ENCODE results near the gene MMP26.

The MMP26 gene

GRCh38 chr11:4673781-4674180 is 30.8 kb upstream of the MMP26 start:
- no peaks in the 10 kb centered on the region for H3K27me3 ChIP-seq (ENCODE audit: low read depth, low read length)
- TF ChIP-seq EZH2phosphoT487 (IDR thresholded peaks at IDR 0.05; ENCODE audit: low read depth) (no peak), CTCF (IDR thresholded peaks at IDR 0.05; ENCODE audit: low read depth, low read length) (no peak)
- no peak overlapping the region for H3K4me2 ChIP-seq (ENCODE audit: low read length)
- H2AFZ ChIP-seq (ENCODE audit: low read depth, low read length), result no peak overlapping the region
- H3K4me1 ChIP-seq (ENCODE audit: low read length), result peaks cover 13% of the 10 kb centered on the region
- no peaks in the 10 kb centered on the region for H3K36me3 ChIP-seq (replicated peaks; ENCODE audit: low read depth, low read length)
- no peaks in the 10 kb centered on the region for H3K79me2 ChIP-seq (ENCODE audit: low read length)
- no peak overlapping the region for H3K4me3 ChIP-seq (ENCODE audit: low read length)
- H3K9me3 ChIP-seq (ENCODE audit: insufficient read depth, low read length), result no peaks in the 10 kb centered on the region
- no peaks in the 10 kb centered on the region for H4K20me1 ChIP-seq (ENCODE audit: insufficient read depth, low read length)
- H3K9ac ChIP-seq (ENCODE audit: low read length), result no peak overlapping the region
- H3K27ac ChIP-seq (ENCODE audit: low read length), result no peak overlapping the region

GRCh38 chr11:4677948-4678347 is 26.6 kb upstream of the MMP26 start:
- no peak overlapping the region for H3K4me2 ChIP-seq (ENCODE audit: low read length)
- H3K4me3 ChIP-seq (ENCODE audit: low read length), result no peak overlapping the region
- no peaks in the 10 kb centered on the region for H3K79me2 ChIP-seq (ENCODE audit: low read length)
- no peaks in the 10 kb centered on the region for H4K20me1 ChIP-seq (ENCODE audit: insufficient read depth, low read length)
- TF ChIP-seq CTCF (IDR thresholded peaks at IDR 0.05; ENCODE audit: low read depth, low read length), result no peak
- no peak for TF ChIP-seq EZH2phosphoT487 (IDR thresholded peaks at IDR 0.05; ENCODE audit: low read depth)
- H3K27me3 ChIP-seq (ENCODE audit: low read depth, low read length), result no peaks in the 10 kb centered on the region
- H3K9ac ChIP-seq (ENCODE audit: low read length), result no peak overlapping the region
- H3K27ac ChIP-seq (ENCODE audit: low read length), result no peak overlapping the region
- no peaks in the 10 kb centered on the region for H3K36me3 ChIP-seq (replicated peaks; ENCODE audit: low read depth, low read length)
- no peaks in the 10 kb centered on the region for H3K9me3 ChIP-seq (ENCODE audit: insufficient read depth, low read length)
- H3K4me1 ChIP-seq (ENCODE audit: low read length), result peaks cover 7% of the 10 kb centered on the region
- H2AFZ ChIP-seq (ENCODE audit: low read depth, low read length), result no peak overlapping the region

GRCh38 chr11:4680341-4680740 is 24.2 kb upstream of the MMP26 start:
- no peak overlapping the region for H3K9ac ChIP-seq (ENCODE audit: low read length)
- H3K36me3 ChIP-seq (replicated peaks; ENCODE audit: low read depth, low read length), result no peaks in the 10 kb centered on the region
- H3K79me2 ChIP-seq (ENCODE audit: low read length), result no peaks in the 10 kb centered on the region
- H3K27me3 ChIP-seq (ENCODE audit: low read depth, low read length), result no peaks in the 10 kb centered on the region
- no peak overlapping the region for H2AFZ ChIP-seq (ENCODE audit: low read depth, low read length)
- no peak for TF ChIP-seq CTCF (IDR thresholded peaks at IDR 0.05; ENCODE audit: low read depth, low read length)
- TF ChIP-seq EZH2phosphoT487 (IDR thresholded peaks at IDR 0.05; ENCODE audit: low read depth), result no peak
- H3K4me1 ChIP-seq (ENCODE audit: low read length), result peaks cover 7% of the 10 kb centered on the region
- no peaks in the 10 kb centered on the region for H3K9me3 ChIP-seq (ENCODE audit: insufficient read depth, low read length)
- H3K27ac ChIP-seq (ENCODE audit: low read length), result no peak overlapping the region
- H3K4me2 ChIP-seq (ENCODE audit: low read length), result no peak overlapping the region
- no peak overlapping the region for H3K4me3 ChIP-seq (ENCODE audit: low read length)
- no peaks in the 10 kb centered on the region for H4K20me1 ChIP-seq (ENCODE audit: insufficient read depth, low read length)

- H3K27ac ChIP-seq (ENCODE audit: low read length), result no peak overlapping the region
- no peaks in the 10 kb centered on the region for H3K27me3 ChIP-seq (ENCODE audit: low read depth, low read length)
- no peaks in the 10 kb centered on the region for H3K9me3 ChIP-seq (ENCODE audit: insufficient read depth, low read length)
- no peak overlapping the region for H3K4me3 ChIP-seq (ENCODE audit: low read length)
- no peaks in the 10 kb centered on the region for H4K20me1 ChIP-seq (ENCODE audit: insufficient read depth, low read length)
- H3K9ac ChIP-seq (ENCODE audit: low read length), result no peak overlapping the region
- peaks cover 3% of the 10 kb centered on the region; the same call in 1 of the 2 replicates for H3K4me1 ChIP-seq (ENCODE audit: low read length)
- no peak overlapping the region for H2AFZ ChIP-seq (ENCODE audit: low read depth, low read length)
- no peak overlapping the region for H3K4me2 ChIP-seq (ENCODE audit: low read length)
- H3K79me2 ChIP-seq (ENCODE audit: low read length), result no peaks in the 10 kb centered on the region
- TF ChIP-seq EZH2phosphoT487 (IDR thresholded peaks at IDR 0.05; ENCODE audit: low read depth) (no peak), CTCF (IDR thresholded peaks at IDR 0.05; ENCODE audit: low read depth, low read length) (no peak)
- no peaks in the 10 kb centered on the region for H3K36me3 ChIP-seq (replicated peaks; ENCODE audit: low read depth, low read length)
Observed at GRCh38 chr11:4682623-4683419, 21.8 kb upstream of the MMP26 start.
